ENCODE measurements around the gene SYT1. TPM values are rescaled to one million over a fixed set of nuclear protein-coding genes. Genes with fewer than 3 reads are reported as not detected.

Gene SYT1
- total and polyA plus RNA-seq, 4 donors, result 0.53 to 0.84 (median 0.64) TPM

GRCh38 chr12:79375050-79375449, 510.5 kb downstream of the SYT1 start:
- Histone ChIP-seq H3K27ac (ENCODE audit: low read depth in 1 of 2, low read length in 2 of 2) (no peak overlapping the region), H3K9me3 (ENCODE audit: control insufficient read depth in 4 of 4, low read length in 3 of 4) (no peaks in the 10 kb centered on the region), H3K36me3 (ENCODE audit: control insufficient read depth in 4 of 4, insufficient read depth in 3 of 4, low read depth in 1 of 4, low read length in 3 of 4) (no peaks in the 10 kb centered on the region), H3K4me3 (ENCODE audit: low read depth in 1 of 3, low read length in 3 of 3) (no peak overlapping the region), H3K9ac (ENCODE audit: low read depth in 1 of 2, low read length in 2 of 2) (no peak overlapping the region), H3K27me3 (ENCODE audit: control insufficient read depth in 4 of 4, insufficient read depth in 4 of 4, low read length in 3 of 4) (peaks cover 0 to 2% (median 0%) of the 10 kb centered on the region in 4 donors), H3K4me1 (ENCODE audit: control insufficient read depth in 4 of 4, insufficient read depth in 4 of 4, low read length in 3 of 4) (no peaks in the 10 kb centered on the region)
- no peak for TF ChIP-seq HNF4G (IDR thresholded peaks at IDR 0.05)
- TF ChIP-seq FOXA1 (IDR thresholded peaks at IDR 0.05), result no peak
- TF ChIP-seq RAD21 (IDR thresholded peaks at IDR 0.05), result no peak
- no peak for TF ChIP-seq SP1 (IDR thresholded peaks at IDR 0.05)
- no peak for TF ChIP-seq JUND (IDR thresholded peaks at IDR 0.05)
- TF ChIP-seq ATF3 (IDR thresholded peaks at IDR 0.05), result no peak
- TF ChIP-seq TAF1 (conservative IDR thresholded peaks at IDR 0.05), result no peak
- TF ChIP-seq, protein P1, sequence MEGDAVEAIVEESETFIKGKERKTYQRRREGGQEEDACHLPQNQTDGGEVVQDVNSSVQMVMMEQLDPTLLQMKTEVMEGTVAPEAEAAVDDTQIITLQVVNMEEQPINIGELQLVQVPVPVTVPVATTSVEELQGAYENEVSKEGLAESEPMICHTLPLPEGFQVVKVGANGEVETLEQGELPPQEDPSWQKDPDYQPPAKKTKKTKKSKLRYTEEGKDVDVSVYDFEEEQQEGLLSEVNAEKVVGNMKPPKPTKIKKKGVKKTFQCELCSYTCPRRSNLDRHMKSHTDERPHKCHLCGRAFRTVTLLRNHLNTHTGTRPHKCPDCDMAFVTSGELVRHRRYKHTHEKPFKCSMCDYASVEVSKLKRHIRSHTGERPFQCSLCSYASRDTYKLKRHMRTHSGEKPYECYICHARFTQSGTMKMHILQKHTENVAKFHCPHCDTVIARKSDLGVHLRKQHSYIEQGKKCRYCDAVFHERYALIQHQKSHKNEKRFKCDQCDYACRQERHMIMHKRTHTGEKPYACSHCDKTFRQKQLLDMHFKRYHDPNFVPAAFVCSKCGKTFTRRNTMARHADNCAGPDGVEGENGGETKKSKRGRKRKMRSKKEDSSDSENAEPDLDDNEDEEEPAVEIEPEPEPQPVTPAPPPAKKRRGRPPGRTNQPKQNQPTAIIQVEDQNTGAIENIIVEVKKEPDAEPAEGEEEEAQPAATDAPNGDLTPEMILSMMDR (IDR thresholded peaks at IDR 0.05; ENCODE audit: low read depth, low read length, missing input control), result no peak
- WGBS, result 75% methylated on average over 6 of the region's 6 CpGs
- DNase-seq (ENCODE audit: low spot score), result no peak

DNA sequence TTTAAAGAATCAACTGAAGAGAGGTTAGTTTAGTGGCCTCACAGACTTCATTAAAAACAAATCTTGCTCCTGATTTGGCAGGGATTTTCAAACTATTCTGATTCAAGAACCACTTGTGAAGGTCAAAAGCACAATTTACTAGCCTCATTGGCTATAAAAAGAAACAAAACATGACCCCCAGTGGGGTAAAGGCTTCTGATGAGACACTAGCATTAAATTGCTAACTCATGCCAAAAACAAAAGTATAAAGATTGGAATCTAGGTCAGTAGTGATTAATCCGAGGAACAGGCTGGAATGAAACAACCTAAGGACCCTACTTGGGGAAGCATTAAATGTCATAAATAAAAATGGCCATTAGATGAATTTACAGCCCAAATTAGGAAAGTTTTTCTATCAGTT, 513.9 kb downstream of the SYT1 start:
- no peaks in the 10 kb centered on the region for H3K36me3 ChIP-seq (ENCODE audit: control insufficient read depth in 4 of 4, insufficient read depth in 3 of 4, low read depth in 1 of 4, low read length in 3 of 4)
- H3K9me3 ChIP-seq (ENCODE audit: control insufficient read depth in 4 of 4, low read length in 3 of 4), result no peaks in the 10 kb centered on the region
- no peak overlapping the region for H3K9ac ChIP-seq (ENCODE audit: low read depth in 1 of 2, low read length in 2 of 2)
- H3K27ac ChIP-seq (ENCODE audit: low read depth in 1 of 2, low read length in 2 of 2), result no peak overlapping the region
- DNase-seq (ENCODE audit: low spot score), result no peak
- 68% methylated on average over 1 of the region's 1 CpG for WGBS
- H3K4me1 ChIP-seq (ENCODE audit: control insufficient read depth in 4 of 4, insufficient read depth in 4 of 4, low read length in 3 of 4), result no peaks in the 10 kb centered on the region
- H3K27me3 ChIP-seq (ENCODE audit: control insufficient read depth in 4 of 4, insufficient read depth in 4 of 4, low read length in 3 of 4), result peaks cover 0 to 2% (median 0%) of the 10 kb centered on the region in 4 donors
- TF ChIP-seq NR2F2 (IDR thresholded peaks at IDR 0.05) (no peak), ZBTB33 (IDR thresholded peaks at IDR 0.05) (no peak), RXRA (IDR thresholded peaks at IDR 0.05) (no peak)
- TF ChIP-seq, protein P2, sequence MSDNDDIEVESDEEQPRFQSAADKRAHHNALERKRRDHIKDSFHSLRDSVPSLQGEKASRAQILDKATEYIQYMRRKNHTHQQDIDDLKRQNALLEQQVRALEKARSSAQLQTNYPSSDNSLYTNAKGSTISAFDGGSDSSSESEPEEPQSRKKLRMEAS (IDR thresholded peaks at IDR 0.05), result no peak
- no peak overlapping the region for H3K4me3 ChIP-seq (ENCODE audit: low read depth in 1 of 3, low read length in 3 of 3)

GRCh38 chr12:79380402-79380801, 515.8 kb downstream of the SYT1 start:
- H3K36me3 ChIP-seq (ENCODE audit: control insufficient read depth in 4 of 4, insufficient read depth in 3 of 4, low read depth in 1 of 4, low read length in 3 of 4), result no peaks in the 10 kb centered on the region
- TF ChIP-seq, protein P3, sequence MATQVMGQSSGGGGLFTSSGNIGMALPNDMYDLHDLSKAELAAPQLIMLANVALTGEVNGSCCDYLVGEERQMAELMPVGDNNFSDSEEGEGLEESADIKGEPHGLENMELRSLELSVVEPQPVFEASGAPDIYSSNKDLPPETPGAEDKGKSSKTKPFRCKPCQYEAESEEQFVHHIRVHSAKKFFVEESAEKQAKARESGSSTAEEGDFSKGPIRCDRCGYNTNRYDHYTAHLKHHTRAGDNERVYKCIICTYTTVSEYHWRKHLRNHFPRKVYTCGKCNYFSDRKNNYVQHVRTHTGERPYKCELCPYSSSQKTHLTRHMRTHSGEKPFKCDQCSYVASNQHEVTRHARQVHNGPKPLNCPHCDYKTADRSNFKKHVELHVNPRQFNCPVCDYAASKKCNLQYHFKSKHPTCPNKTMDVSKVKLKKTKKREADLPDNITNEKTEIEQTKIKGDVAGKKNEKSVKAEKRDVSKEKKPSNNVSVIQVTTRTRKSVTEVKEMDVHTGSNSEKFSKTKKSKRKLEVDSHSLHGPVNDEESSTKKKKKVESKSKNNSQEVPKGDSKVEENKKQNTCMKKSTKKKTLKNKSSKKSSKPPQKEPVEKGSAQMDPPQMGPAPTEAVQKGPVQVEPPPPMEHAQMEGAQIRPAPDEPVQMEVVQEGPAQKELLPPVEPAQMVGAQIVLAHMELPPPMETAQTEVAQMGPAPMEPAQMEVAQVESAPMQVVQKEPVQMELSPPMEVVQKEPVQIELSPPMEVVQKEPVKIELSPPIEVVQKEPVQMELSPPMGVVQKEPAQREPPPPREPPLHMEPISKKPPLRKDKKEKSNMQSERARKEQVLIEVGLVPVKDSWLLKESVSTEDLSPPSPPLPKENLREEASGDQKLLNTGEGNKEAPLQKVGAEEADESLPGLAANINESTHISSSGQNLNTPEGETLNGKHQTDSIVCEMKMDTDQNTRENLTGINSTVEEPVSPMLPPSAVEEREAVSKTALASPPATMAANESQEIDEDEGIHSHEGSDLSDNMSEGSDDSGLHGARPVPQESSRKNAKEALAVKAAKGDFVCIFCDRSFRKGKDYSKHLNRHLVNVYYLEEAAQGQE (IDR thresholded peaks at IDR 0.05), result no peak
- TF ChIP-seq RAD21 (IDR thresholded peaks at IDR 0.05), result no peak
- TF ChIP-seq, protein P2 (IDR thresholded peaks at IDR 0.05), result no peak
- TF ChIP-seq, protein P1 (IDR thresholded peaks at IDR 0.05; ENCODE audit: low read depth, low read length, missing input control), result no peak
- TF ChIP-seq FOXA2 (IDR thresholded peaks at IDR 0.05), result no peak

More at GRCh38 chr12:79380402-79380801, 515.8 kb downstream of the SYT1 start:
- no peak overlapping the region for H3K4me3 ChIP-seq (ENCODE audit: low read depth in 1 of 3, low read length in 3 of 3)
- DNase-seq (ENCODE audit: low spot score), result no peak
- H3K9ac ChIP-seq (ENCODE audit: low read depth in 1 of 2, low read length in 2 of 2), result no peak overlapping the region
- H3K9me3 ChIP-seq (ENCODE audit: control insufficient read depth in 4 of 4, low read length in 3 of 4), result no peaks in the 10 kb centered on the region
- H3K27me3 ChIP-seq (ENCODE audit: control insufficient read depth in 4 of 4, insufficient read depth in 4 of 4, low read length in 3 of 4), result no peaks in the 10 kb centered on the region
- H3K27ac ChIP-seq (ENCODE audit: low read depth in 1 of 2, low read length in 2 of 2), result no peak overlapping the region
- 72% methylated on average over 2 of the region's 2 CpGs for WGBS
- no peaks in the 10 kb centered on the region for H3K4me1 ChIP-seq (ENCODE audit: control insufficient read depth in 4 of 4, insufficient read depth in 4 of 4, low read length in 3 of 4)

Measured in liver (tissue), 9 donors.